HepG2 (cell line): ENCODE results near the gene MYH16. TPM values are rescaled to one million over a fixed set of nuclear protein-coding genes. Genes with fewer than 3 reads are reported as not detected.
A peak's percentile ranks its signal among the peaks of the same experiment; 100 is the strongest.

Experiments
- ATAC-seq: fragments of 200-7000 bp; cut with Tn5 transposase; 3 replicates; pipeline ENCODE4 v1.9.1; 2020; ENCODE audit warnings: mild to moderate bottlenecking, moderate library complexity
- BruUV-seq: library from RNA; stranded (reverse); fragments of 400-500 nt; replicated peaks from 2 replicates; lab custom pipeline; 2021; lab: Mats Ljungman, UMichigan
- CTCF ChIA-PET: fragments of 300-600 bp; formaldehyde crosslinking; extraction: SDS; loops from one replicate; lab custom pipeline; 2021; ENCODE audit warnings: low total read pairs, inconsistent platforms, low intra/inter-chr PET ratio; lab: Yijun Ruan, JAX
- POLR2A ChIA-PET: fragments of 350-600 bp; sonication (Branson Sonifier 250); formaldehyde crosslinking; loops from one replicate; lab custom pipeline; 2020; ENCODE audit warnings: antibody characterized with exemption, inconsistent platforms; lab: Yijun Ruan, JAX
- DNase-seq: peaks from one replicate; pipeline ENCODE4 v3.0.0-alpha.2; 2015; ENCODE audit warnings: low spot score
- FAIRE-seq: peaks from 3 replicates; lab custom pipeline; 2011; peaks lifted over from hg19 to GRCh38; lab: Jason Lieb, UNC
- H2AFZ ChIP-seq: one replicate; pipeline ENCODE4 v1.6.1; 2011; ENCODE audit warnings: low read length, inconsistent platforms
- H3K27ac ChIP-seq: fragments of 300-600 bp; 3 replicates; pipeline ENCODE4 v1.8.0; 2011; ENCODE audit warnings: mixed run types, mild to moderate bottlenecking, mixed read lengths, low read length, inconsistent platforms; ENCODE audit not compliant: insufficient read depth; ENCODE audit errors: extremely low read length
- H3K27me3 ChIP-seq, 2 experiments: fragments of 200-600 bp in 1 of 2; 2 replicates in 1 of 2; 3 replicates in 1 of 2; pipeline versions ENCODE4 v1.6.0 to v1.8.0; 2011; ENCODE audit warnings: low read length in 2 of 2, mild to moderate bottlenecking in 2 of 2, moderate library complexity in 2 of 2, inconsistent platforms in 1 of 2; ENCODE audit not compliant: insufficient read depth in 2 of 2, control insufficient read depth in 1 of 2
- H3K36me3 ChIP-seq, 2 experiments: fragments of 200-600 bp in 1 of 2; replicated peaks in 1 of 2; 2 replicates in 1 of 2; 3 replicates in 1 of 2; pipeline versions ENCODE4 v1.5.1 to v1.8.0; 2011; ENCODE audit warnings: low read length in 2 of 2, inconsistent platforms in 1 of 2; ENCODE audit not compliant: insufficient read depth in 2 of 2, control insufficient read depth in 1 of 2
- H3K4me1 ChIP-seq: 2 replicates; pipeline ENCODE4 v1.5.1; 2012; ENCODE audit warnings: low read length, inconsistent platforms; ENCODE audit not compliant: insufficient read depth
- H3K4me2 ChIP-seq: 2 replicates; pipeline ENCODE4 v1.6.0; 2011; ENCODE audit warnings: low read depth, low read length, inconsistent platforms
- H3K4me3 ChIP-seq, 3 experiments: fragments of 200-600 bp in 1 of 3; sonication (generic), shearing (Covaris generic) in 1 of 3; replicated peaks in 1 of 3; 2 replicates each; pipeline ENCODE4 v1.5.1; 2011 to 2016; ENCODE audit warnings: low read length in 3 of 3, inconsistent platforms in 2 of 3, low read depth in 2 of 3, mild to moderate bottlenecking in 2 of 3, control low read depth in 1 of 3, mixed read lengths in 1 of 3; ENCODE audit not compliant: insufficient read depth in 1 of 3
- H3K79me2 ChIP-seq: one replicate; pipeline ENCODE4 v1.6.1; 2011; ENCODE audit warnings: low read length, inconsistent platforms; ENCODE audit not compliant: insufficient read depth
- H3K9ac ChIP-seq: 2 replicates; pipeline ENCODE4 v1.6.0; 2011; ENCODE audit warnings: mild to moderate bottlenecking, low read depth, low read length, inconsistent platforms; ENCODE audit not compliant: insufficient read depth
- H3K9me3 ChIP-seq: 2 replicates; pipeline ENCODE4 v1.5.1; 2012; ENCODE audit warnings: mild to moderate bottlenecking, low read length
- H4K20me1 ChIP-seq: 2 replicates; pipeline ENCODE4 v1.6.0; 2011; ENCODE audit warnings: inconsistent platforms, mild to moderate bottlenecking, low read length, moderate library complexity; ENCODE audit not compliant: insufficient read depth
- ARHGAP35 ChIP-seq: sonication (generic); formaldehyde crosslinking; IDR thresholded peaks from 2 replicates; pipeline ENCODE4 v1.9.0; 2022; ENCODE audit warnings: mild to moderate bottlenecking, inconsistent platforms, moderate library complexity, missing genetic modification reagents, borderline replicate concordance
- EP300 ChIP-seq, 3 experiments: sonication (generic) in 1 of 3; formaldehyde crosslinking in 1 of 3; IDR thresholded peaks; 2 replicates each; pipeline versions ENCODE4 v1.5.1 to v1.6.1; 2011 to 2020; ENCODE audit warnings: low read depth in 2 of 3, low read length in 2 of 3, borderline replicate concordance in 1 of 3, improper control_type of control experiment in 1 of 3, mild to moderate bottlenecking in 1 of 3, missing genetic modification reagents in 1 of 3, moderate library complexity in 1 of 3
- FOXK2 ChIP-seq: fragments of 450-650 bp; IDR thresholded peaks from 2 replicates; pipeline ENCODE4 v1.6.1; 2016
- JDP2 ChIP-seq: sonication (generic); formaldehyde crosslinking; IDR thresholded peaks from 2 replicates; pipeline ENCODE4 v1.8.1; 2022; ENCODE audit warnings: missing genetic modification reagents, borderline replicate concordance
- LCORL ChIP-seq, 2 experiments: fragments of 450-650 bp in 1 of 2; sonication (generic) in 1 of 2; formaldehyde crosslinking in 1 of 2; IDR thresholded peaks; 2 replicates each; pipeline versions ENCODE4 v1.5.0 to v1.6.1; 2017 to 2020; ENCODE audit warnings: antibody characterized with exemption in 1 of 2, missing genetic modification reagents in 1 of 2
- MNT ChIP-seq: fragments of 450-650 bp; IDR thresholded peaks from 2 replicates; pipeline ENCODE4 v1.6.1; 2016
- NCOA5 ChIP-seq: sonication (generic); formaldehyde crosslinking; IDR thresholded peaks from 2 replicates; pipeline ENCODE4 v1.4.0; 2020; ENCODE audit warnings: missing genetic modification reagents
- PTBP1 ChIP-seq: fragments of 200-400 bp; formaldehyde crosslinking; IDR thresholded peaks from 2 replicates; pipeline ENCODE4 v1.6.1; 2018; ENCODE audit warnings: low read length, low read depth; ENCODE audit not compliant: poor library complexity, severe bottlenecking
- SOX13 ChIP-seq, 3 experiments: fragments of 450-650 bp in 1 of 3; sonication (generic) in 1 of 3; formaldehyde crosslinking in 1 of 3; IDR thresholded peaks in 2 of 3; conservative IDR thresholded peaks in 1 of 3; 2 replicates each; pipeline versions ENCODE4 v1.5.0 to v1.6.1; 2016 to 2020; ENCODE audit warnings: antibody characterized with exemption in 1 of 3, mild to moderate bottlenecking in 1 of 3, missing compliant biosample characterization in 1 of 3, missing genetic modification reagents in 1 of 3, moderate library complexity in 1 of 3
- THAP11 ChIP-seq: IDR thresholded peaks from 2 replicates; pipeline ENCODE4 v1.6.1; 2016; ENCODE audit warnings: missing biosample characterization, missing genetic modification reagents
- ZBTB1 ChIP-seq: sonication (generic); formaldehyde crosslinking; IDR thresholded peaks from 2 replicates; pipeline ENCODE4 v1.4.0; 2020; ENCODE audit warnings: missing genetic modification reagents, borderline replicate concordance
- ZBTB33 ChIP-seq: sonication (generic); formaldehyde crosslinking; IDR thresholded peaks from 2 replicates; pipeline ENCODE4 v1.4.0; 2020; ENCODE audit warnings: missing genetic modification reagents
- ZC3H4 ChIP-seq: sonication (generic); formaldehyde crosslinking; IDR thresholded peaks from 2 replicates; pipeline ENCODE4 v1.4.0; 2020; ENCODE audit warnings: missing genetic modification reagents, borderline replicate concordance
- ZNF101 ChIP-seq: sonication (generic); formaldehyde crosslinking; IDR thresholded peaks from 2 replicates; pipeline ENCODE4 v1.4.0; 2020; ENCODE audit warnings: mild to moderate bottlenecking, low read depth, missing genetic modification reagents, borderline replicate concordance
- ZNF326 ChIP-seq: sonication (generic); formaldehyde crosslinking; IDR thresholded peaks from 2 replicates; pipeline ENCODE4 v1.4.0; 2020; ENCODE audit warnings: missing genetic modification reagents, borderline replicate concordance
- ZNF362 ChIP-seq: sonication (generic); formaldehyde crosslinking; IDR thresholded peaks from 2 replicates; pipeline ENCODE4 v1.4.0; 2020; ENCODE audit warnings: missing genetic modification reagents, mild to moderate bottlenecking, borderline replicate concordance
- ZNF367 ChIP-seq: sonication (generic); formaldehyde crosslinking; IDR thresholded peaks from 2 replicates; pipeline ENCODE4 v1.4.0; 2020; ENCODE audit warnings: missing genetic modification reagents, borderline replicate concordance
- ZNF446 ChIP-seq: sonication (generic); formaldehyde crosslinking; IDR thresholded peaks from 2 replicates; pipeline ENCODE4 v1.5.0; 2020; ENCODE audit warnings: mild to moderate bottlenecking, missing genetic modification reagents
- ZNF713 ChIP-seq: sonication (generic); formaldehyde crosslinking; IDR thresholded peaks from 2 replicates; pipeline ENCODE4 v1.4.0; 2020; ENCODE audit warnings: mild to moderate bottlenecking, missing genetic modification reagents
- ZNF746 ChIP-seq: sonication (generic); formaldehyde crosslinking; IDR thresholded peaks from 2 replicates; pipeline ENCODE4 v1.8.0; 2022; ENCODE audit warnings: mild to moderate bottlenecking, missing genetic modification reagents
- WGBS: methylation state at CpG from one replicate; pipeline ENCODE4 v1.1.6; 2017; ENCODE audit warnings: low lambda C conversion rate; 5-methylcytosine and 5-hydroxymethylcytosine counted together
- in situ Hi-C: cut with HindIII; loops from 2 replicates; pipeline ENCODE4 v1.10.0; 2017; ENCODE audit warnings: low pct_unique_long_range_greater_than_20kb; ENCODE audit not compliant: extremely low pct_ligation_motif_present
- intact Hi-C: fragments of 100-400 bp; cut with micrococcal nuclease; formaldehyde crosslinking; loops from one replicate; pipeline ENCODE4 v1.10.0; 2022; ENCODE audit not compliant: unreplicated experiment
- polyA plus RNA-seq, 8 experiments: library from polyadenylated mRNA; depleted of rRNA in 3 of 8; stranded (reverse) in 7 of 8; unstranded in 1 of 8; fragments of >200 nt; fragmentation: Illumina TruSeq in 4 of 8; extraction: Trizol in 4 of 8; gene quantifications; 2 replicates each; pipeline versions ENCODE4 v1.2.1 to v1.2.3, GENCODE V29; 2011 to 2016; ENCODE audit warnings: low read depth in 4 of 8, missing spikeins in 1 of 8, mixed read lengths in 1 of 8; ENCODE audit not compliant: insufficient read depth in 1 of 8
- total RNA-seq, 5 experiments: library from RNA; depleted of rRNA; stranded (reverse); fragments of >200 nt; fragmentation: Illumina TruSeq; extraction: Trizol; gene quantifications; 2 replicates each; pipeline ENCODE4 v1.2.3, GENCODE V29; 2016; ENCODE audit warnings: low read depth in 1 of 5

Gene MYH16
- total and polyA plus RNA-seq, 2 of the 13 experiments (the other 11 are each of a cell fraction or from before 2014, with no cell fraction given), result 0.05 to 0.15 TPM

- Histone ChIP-seq H3K4me2 (no peak overlapping the region), H3K9ac (no peak overlapping the region), H3K36me3 (no peaks in the 10 kb centered on the region), H2AFZ (no peak overlapping the region), H3K79me2 (no peaks in the 10 kb centered on the region), H3K27ac (no peak overlapping the region), H3K27me3 (peaks cover 0 to 11% of the 10 kb centered on the region in 2 experiments; a peak in 2 of 5 replicates), H3K4me3 (no peak overlapping the region), H4K20me1 (no peaks in the 10 kb centered on the region), H3K9me3 (no peaks in the 10 kb centered on the region)
- in situ Hi-C loops, result no loop called here
- POLR2A ChIA-PET, result no interaction called here
- FAIRE-seq, result no peak
- CTCF ChIA-PET, result no interaction called here
- intact Hi-C loops, result no loop called here
- BruUV-seq, result no TSS peak
- 52% methylated on average over 5 of the region's 5 CpGs for WGBS
- no peak for DNase-seq
- TF ChIP-seq ZNF446 (CRISPR knock-in tag) (no peak), ZNF367 (CRISPR knock-in tag) (no peak), SOX13 (IDR thresholded peaks at IDR 0.05) (no peak), SOX13 (CRISPR knock-in tag; conservative IDR thresholded peaks at IDR 0.05 in 1 of 2, IDR thresholded peaks at IDR 0.05 in 1 of 2) (no peak), ZNF362 (no peak), ZNF713 (no peak), ZBTB33 (CRISPR knock-in tag) (no peak), ZC3H4 (CRISPR knock-in tag) (no peak), MNT (0 out of 2 replicates have a peak, but pooled peaks have one; percentile 11), ZNF746 (no peak), ZBTB1 (no peak), PTBP1 (no peak), LCORL (IDR thresholded peaks at IDR 0.05) (0 out of 2 replicates have a peak, but pooled peaks have one; percentile 9), LCORL (CRISPR knock-in tag; IDR thresholded peaks at IDR 0.05) (no peak), NCOA5 (CRISPR knock-in tag) (no peak), EP300 (IDR thresholded peaks at IDR 0.05; ENCODE audit: low read depth in 2 of 2, low read length in 2 of 2) (no peak), EP300 (CRISPR knock-in tag; IDR thresholded peaks at IDR 0.05; ENCODE audit: borderline replicate concordance) (no peak), JDP2 (CRISPR knock-in tag) (no peak), THAP11 (CRISPR knock-in tag) (no peak), FOXK2 (0 out of 2 replicates have a peak, but pooled peaks have one; percentile 19), ZNF101 (no peak), ARHGAP35 (CRISPR knock-in tag) (no peak), ZNF326 (CRISPR knock-in tag) (no peak)
- TF ChIP-seq, all 625 proteins: peak for 3
- ATAC-seq, result no peak
- H3K4me1 ChIP-seq, result no peaks in the 10 kb centered on the region
These were observed 28.8 kb upstream of the MYH16 start for GRCh38 chr7:99243751-99244337.
